ENCODE data around the gene KHDC4.

- TF ChIP-seq CTCF (IDR thresholded peaks at IDR 0.05 in 2 of 3, conservative IDR thresholded peaks at IDR 0.05 in 1 of 3; ENCODE audit: control insufficient read depth in 2 of 3, extremely low read depth in 1 of 3, insufficient read depth in 1 of 3, low read depth in 3 of 3, low read length in 3 of 3): no peak
- no peak for TF ChIP-seq POLR2AphosphoS5 (IDR thresholded peaks at IDR 0.05; ENCODE audit: low read length)
- TF ChIP-seq ZNF384 (IDR thresholded peaks at IDR 0.05; ENCODE audit: borderline replicate concordance, low read depth, low read length): peak; percentile 63; the same call in 1 of the 2 replicates
- no peak for TF ChIP-seq MEF2A (IDR thresholded peaks at IDR 0.05; ENCODE audit: insufficient read depth, low read depth, low read length)
- TF ChIP-seq PAX5 (IDR thresholded peaks at IDR 0.05; ENCODE audit: borderline replicate concordance, low read depth, low read length): no peak
- no peak for TF ChIP-seq JUND (IDR thresholded peaks at IDR 0.05; ENCODE audit: low read depth, low read length)
- no peak for TF ChIP-seq KDM1A (IDR thresholded peaks at IDR 0.05; ENCODE audit: borderline replicate concordance)
- no peak for TF ChIP-seq POLR2A (IDR thresholded peaks at IDR 0.05; ENCODE audit: low read depth, low read length)
- TF ChIP-seq TCF12 (IDR thresholded peaks at IDR 0.05; ENCODE audit: low read depth, low read length): no peak
- TF ChIP-seq RAD21 (IDR thresholded peaks at IDR 0.05; ENCODE audit: insufficient read depth, low read depth, low read length): no peak
- TF ChIP-seq SMAD5 (IDR thresholded peaks at IDR 0.05; ENCODE audit: low read depth): no peak
Measured at GRCh38 chr1:155960081-155960745, 26.0 kb upstream of the KHDC4 start.
